Limb (tissue), 2 donors: ENCODE results near the gene TMEM247.
"Not testable (repeated sequence)": the region's sequence is repeated elsewhere in the genome, so short reads cannot be mapped to it uniquely, and the experiment has no call there.

Experiments
- DNase-seq, 2 donors: peaks; one replicate each; pipeline ENCODE4 v3.0.0-alpha.2; 2016; ENCODE audit errors: extremely low spot score in 2 of 2

The TMEM247 gene

GRCh38 chr2:46510598-46511177 is 31.3 kb downstream of the TMEM247 start:
- no peak for DNase-seq

- no peak for DNase-seq
Measured at GRCh38 chr2:46512185-46512584, 32.8 kb downstream of the TMEM247 start.

- no peak for DNase-seq
Measured at GRCh38 chr2:46514738-46515137, 35.4 kb downstream of the TMEM247 start.

- no peak for DNase-seq
Measured at GRCh38 chr2:46517485-46517884, 38.1 kb downstream of the TMEM247 start.

- no peak for DNase-seq
Measured at GRCh38 chr2:46518861-46519260, 39.5 kb downstream of the TMEM247 start.

GRCh38 chr2:46519265-46519664 is 39.9 kb downstream of the TMEM247 start:
- DNase-seq = no peak

GRCh38 chr2:46520130-46520711 is 40.9 kb downstream of the TMEM247 start:
- peak; percentile 40 to 59 for DNase-seq

- DNase-seq = peak; percentile 36 to 74
Measured at GRCh38 chr2:46521215-46521683, 41.9 kb downstream of the TMEM247 start.

- not testable (repeated sequence) for DNase-seq
Measured at GRCh38 chr2:46522385-46522784, 43.0 kb downstream of the TMEM247 start.

GRCh38 chr2:46525522-46526155 is 46.3 kb downstream of the TMEM247 start:
- no peak for DNase-seq

- no peak for DNase-seq
Measured at GRCh38 chr2:46528880-46529279, 49.5 kb downstream of the TMEM247 start.

- DNase-seq = no peak
Measured at GRCh38 chr2:46530639-46531038, 51.3 kb downstream of the TMEM247 start.

GRCh38 chr2:46531863-46532262 is 52.5 kb downstream of the TMEM247 start:
- no peak for DNase-seq
